DND-41 (cell line): ENCODE results near the gene CYB5A.

Experiments
- EZH2 ChIP-seq: IDR thresholded peaks from 3 replicates; pipeline ENCODE4 v1.6.1; 2012; ENCODE audit warnings: borderline replicate concordance, low read depth, mild to moderate bottlenecking, moderate library complexity, low read length, inconsistent platforms; ENCODE audit not compliant: severe bottlenecking
- TF ChIP-seq, protein P1 (sequence below): IDR thresholded peaks from 2 replicates; pipeline ENCODE4 v1.5.1; 2012; ENCODE audit warnings: borderline replicate concordance, low read length, moderate library complexity, mild to moderate bottlenecking; ENCODE audit not compliant: poor library complexity, severe bottlenecking; ENCODE audit errors: extremely low read depth

- TF ChIP-seq, protein P1, sequence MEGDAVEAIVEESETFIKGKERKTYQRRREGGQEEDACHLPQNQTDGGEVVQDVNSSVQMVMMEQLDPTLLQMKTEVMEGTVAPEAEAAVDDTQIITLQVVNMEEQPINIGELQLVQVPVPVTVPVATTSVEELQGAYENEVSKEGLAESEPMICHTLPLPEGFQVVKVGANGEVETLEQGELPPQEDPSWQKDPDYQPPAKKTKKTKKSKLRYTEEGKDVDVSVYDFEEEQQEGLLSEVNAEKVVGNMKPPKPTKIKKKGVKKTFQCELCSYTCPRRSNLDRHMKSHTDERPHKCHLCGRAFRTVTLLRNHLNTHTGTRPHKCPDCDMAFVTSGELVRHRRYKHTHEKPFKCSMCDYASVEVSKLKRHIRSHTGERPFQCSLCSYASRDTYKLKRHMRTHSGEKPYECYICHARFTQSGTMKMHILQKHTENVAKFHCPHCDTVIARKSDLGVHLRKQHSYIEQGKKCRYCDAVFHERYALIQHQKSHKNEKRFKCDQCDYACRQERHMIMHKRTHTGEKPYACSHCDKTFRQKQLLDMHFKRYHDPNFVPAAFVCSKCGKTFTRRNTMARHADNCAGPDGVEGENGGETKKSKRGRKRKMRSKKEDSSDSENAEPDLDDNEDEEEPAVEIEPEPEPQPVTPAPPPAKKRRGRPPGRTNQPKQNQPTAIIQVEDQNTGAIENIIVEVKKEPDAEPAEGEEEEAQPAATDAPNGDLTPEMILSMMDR = no peak
- no peak for TF ChIP-seq EZH2
Observed at GRCh38 chr18:74311000-74311399, 19.2 kb upstream of the CYB5A start.
